Astrocyte of the cerebellum (primary cell): ENCODE results near the gene RBBP6.
"Not testable (repeated sequence)": the region's sequence is repeated elsewhere in the genome, so short reads cannot be mapped to it uniquely, and the experiment has no call there.

Experiments
- DNase-seq: peaks from one replicate; pipeline ENCODE4 v3.0.0-alpha.2; 2011; ENCODE audit warnings: low read depth
- H3K4me3 ChIP-seq: 2 replicates; pipeline ENCODE4 v1.5.1; 2011; ENCODE audit warnings: mild to moderate bottlenecking, low read depth, low read length, moderate library complexity
- in situ Hi-C: cut with HindIII; loops from 2 replicates; pipeline ENCODE4 v1.10.0; 2017; ENCODE audit warnings: low sequenced_read_pairs
- TF ChIP-seq, protein P1 (sequence below): IDR thresholded peaks from 2 replicates; pipeline ENCODE4 v1.5.1; 2012; ENCODE audit warnings: low read length, low read depth, moderate library complexity, mild to moderate bottlenecking; ENCODE audit errors: missing control alignments

RBBP6 gene, protein sequence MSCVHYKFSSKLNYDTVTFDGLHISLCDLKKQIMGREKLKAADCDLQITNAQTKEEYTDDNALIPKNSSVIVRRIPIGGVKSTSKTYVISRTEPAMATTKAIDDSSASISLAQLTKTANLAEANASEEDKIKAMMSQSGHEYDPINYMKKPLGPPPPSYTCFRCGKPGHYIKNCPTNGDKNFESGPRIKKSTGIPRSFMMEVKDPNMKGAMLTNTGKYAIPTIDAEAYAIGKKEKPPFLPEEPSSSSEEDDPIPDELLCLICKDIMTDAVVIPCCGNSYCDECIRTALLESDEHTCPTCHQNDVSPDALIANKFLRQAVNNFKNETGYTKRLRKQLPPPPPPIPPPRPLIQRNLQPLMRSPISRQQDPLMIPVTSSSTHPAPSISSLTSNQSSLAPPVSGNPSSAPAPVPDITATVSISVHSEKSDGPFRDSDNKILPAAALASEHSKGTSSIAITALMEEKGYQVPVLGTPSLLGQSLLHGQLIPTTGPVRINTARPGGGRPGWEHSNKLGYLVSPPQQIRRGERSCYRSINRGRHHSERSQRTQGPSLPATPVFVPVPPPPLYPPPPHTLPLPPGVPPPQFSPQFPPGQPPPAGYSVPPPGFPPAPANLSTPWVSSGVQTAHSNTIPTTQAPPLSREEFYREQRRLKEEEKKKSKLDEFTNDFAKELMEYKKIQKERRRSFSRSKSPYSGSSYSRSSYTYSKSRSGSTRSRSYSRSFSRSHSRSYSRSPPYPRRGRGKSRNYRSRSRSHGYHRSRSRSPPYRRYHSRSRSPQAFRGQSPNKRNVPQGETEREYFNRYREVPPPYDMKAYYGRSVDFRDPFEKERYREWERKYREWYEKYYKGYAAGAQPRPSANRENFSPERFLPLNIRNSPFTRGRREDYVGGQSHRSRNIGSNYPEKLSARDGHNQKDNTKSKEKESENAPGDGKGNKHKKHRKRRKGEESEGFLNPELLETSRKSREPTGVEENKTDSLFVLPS (N-terminal part only)

DNA sequence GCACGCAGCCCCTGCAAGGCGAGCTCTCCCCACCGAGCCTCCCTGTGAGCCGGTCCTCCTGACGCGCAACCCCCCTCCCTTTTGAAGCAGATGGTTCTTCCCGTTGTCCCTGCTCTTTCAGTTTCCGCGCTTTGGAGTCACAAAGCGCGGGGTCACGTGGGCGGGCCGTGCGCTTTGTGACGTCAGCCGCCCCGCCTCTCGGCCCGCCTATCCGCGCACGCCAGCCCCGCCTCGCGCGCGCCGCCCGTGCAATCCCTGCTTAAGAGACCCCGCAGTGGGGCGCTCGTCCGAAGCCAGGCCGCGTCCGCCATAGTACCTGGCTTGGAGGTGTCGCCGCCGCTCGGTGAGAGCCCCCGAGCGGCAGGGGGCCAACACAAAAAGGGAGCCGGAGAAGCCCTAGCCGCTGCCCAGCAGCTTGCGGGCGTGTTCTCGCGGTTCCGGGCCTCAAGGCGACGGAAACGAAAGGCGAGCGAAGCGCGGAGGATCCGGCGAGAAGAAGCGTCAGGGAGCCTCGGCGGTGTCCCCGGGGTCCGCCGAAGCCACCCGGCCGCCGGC, at the start of gene RBBP6:
RBBP6 (plus strand) TSS at position 272 of the 555 bp plus-strand sequence. CDS start 1,061 bp downstream, outside the sequence.
- peak within 1 kb of the TSS; percentile 93 for H3K4me3 ChIP-seq
- DNase-seq = peak; percentile 92
- TF ChIP-seq, protein P1, sequence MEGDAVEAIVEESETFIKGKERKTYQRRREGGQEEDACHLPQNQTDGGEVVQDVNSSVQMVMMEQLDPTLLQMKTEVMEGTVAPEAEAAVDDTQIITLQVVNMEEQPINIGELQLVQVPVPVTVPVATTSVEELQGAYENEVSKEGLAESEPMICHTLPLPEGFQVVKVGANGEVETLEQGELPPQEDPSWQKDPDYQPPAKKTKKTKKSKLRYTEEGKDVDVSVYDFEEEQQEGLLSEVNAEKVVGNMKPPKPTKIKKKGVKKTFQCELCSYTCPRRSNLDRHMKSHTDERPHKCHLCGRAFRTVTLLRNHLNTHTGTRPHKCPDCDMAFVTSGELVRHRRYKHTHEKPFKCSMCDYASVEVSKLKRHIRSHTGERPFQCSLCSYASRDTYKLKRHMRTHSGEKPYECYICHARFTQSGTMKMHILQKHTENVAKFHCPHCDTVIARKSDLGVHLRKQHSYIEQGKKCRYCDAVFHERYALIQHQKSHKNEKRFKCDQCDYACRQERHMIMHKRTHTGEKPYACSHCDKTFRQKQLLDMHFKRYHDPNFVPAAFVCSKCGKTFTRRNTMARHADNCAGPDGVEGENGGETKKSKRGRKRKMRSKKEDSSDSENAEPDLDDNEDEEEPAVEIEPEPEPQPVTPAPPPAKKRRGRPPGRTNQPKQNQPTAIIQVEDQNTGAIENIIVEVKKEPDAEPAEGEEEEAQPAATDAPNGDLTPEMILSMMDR = peak; percentile 33
- in situ Hi-C loops = no loop called here

DNA sequence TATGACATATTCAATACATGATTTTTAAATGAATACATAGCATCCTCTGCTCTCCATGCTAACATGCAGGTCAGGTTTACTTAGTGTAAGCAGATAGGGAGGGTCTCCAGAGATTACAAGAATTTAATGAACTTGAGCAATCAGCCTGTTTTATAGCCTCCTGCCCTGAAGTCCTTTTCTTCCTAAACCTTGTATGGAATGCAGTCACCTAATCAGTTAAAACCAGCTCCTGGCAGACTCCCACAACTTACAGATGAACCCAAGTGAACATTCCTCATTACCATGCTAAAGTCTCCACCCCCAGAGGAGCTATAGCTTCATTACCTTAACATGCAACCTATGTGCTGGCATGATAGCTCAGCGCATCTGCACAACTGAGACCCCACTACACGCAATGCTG, 48.5 kb upstream of the RBBP6 start:
- in situ Hi-C loops = no loop called here
- H3K4me3 ChIP-seq = no peak overlapping the region
- TF ChIP-seq, protein P1 = no peak
- DNase-seq = no peak

DNA sequence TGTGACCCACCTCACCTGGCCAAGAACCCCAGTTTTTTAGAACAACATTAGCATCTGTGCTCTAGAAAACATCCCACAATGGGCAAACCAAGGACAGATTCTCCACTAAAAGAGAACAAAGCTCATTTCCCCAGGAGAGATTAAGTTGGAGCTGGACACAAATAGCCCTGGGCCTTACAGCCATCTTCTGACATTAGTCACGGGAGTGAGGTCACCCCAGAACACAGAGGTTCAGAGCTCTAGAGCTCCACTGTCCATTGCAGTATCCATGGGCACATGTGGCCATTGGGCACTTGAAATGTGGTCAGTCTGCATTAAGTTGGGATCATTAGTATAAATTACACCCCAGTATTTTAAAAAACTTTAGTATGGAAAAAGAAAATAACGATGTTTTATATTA, 47.6 kb upstream of the RBBP6 start:
- H3K4me3 ChIP-seq = no peak overlapping the region
- TF ChIP-seq, protein P1 = no peak
- no peak for DNase-seq
- in situ Hi-C loops = no loop called here

DNA sequence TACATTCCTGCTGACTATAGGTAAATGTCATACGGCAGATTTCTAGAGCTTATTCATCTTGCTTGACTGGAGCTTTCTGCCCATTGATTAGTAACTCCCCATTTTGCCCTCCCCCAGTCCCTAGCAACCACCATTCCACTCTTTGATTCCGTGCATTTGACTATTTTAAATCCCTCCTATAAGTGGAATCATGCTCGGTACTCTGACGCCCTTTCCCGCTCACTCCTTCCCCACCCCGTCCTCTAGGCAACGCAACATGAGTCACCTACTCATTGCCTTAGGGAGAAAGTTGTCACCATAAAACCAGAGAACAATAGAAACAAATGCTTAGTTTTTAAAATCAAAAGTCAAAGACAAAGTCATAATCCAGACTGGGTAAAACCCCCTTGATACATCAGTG, 45.5 kb upstream of the RBBP6 start:
- in situ Hi-C loops = no loop called here
- TF ChIP-seq, protein P1 = no peak
- no peak for DNase-seq
- no peak overlapping the region for H3K4me3 ChIP-seq

DNA sequence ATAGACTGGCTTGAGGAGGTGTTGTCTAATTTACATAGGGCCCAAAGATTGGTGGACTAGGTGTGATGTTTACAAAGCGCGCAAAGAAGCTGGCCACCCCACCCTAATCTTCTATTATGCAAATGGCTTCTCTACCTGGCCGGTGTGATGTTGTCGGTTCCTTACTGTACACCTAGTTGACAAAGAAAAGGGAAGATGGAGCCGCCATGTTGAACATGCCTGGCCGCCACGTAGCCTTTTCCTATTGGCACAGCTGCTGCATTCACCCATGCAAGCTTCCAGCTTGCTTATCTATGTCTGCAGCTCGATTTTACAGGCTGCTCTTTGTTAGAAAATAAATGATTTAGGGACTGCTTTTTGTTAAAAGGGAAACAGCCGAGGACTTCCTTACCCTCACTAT, 44.2 kb upstream of the RBBP6 start:
- H3K4me3 ChIP-seq, DNase-seq, in situ Hi-C loops: not testable (repeated sequence)

DNA sequence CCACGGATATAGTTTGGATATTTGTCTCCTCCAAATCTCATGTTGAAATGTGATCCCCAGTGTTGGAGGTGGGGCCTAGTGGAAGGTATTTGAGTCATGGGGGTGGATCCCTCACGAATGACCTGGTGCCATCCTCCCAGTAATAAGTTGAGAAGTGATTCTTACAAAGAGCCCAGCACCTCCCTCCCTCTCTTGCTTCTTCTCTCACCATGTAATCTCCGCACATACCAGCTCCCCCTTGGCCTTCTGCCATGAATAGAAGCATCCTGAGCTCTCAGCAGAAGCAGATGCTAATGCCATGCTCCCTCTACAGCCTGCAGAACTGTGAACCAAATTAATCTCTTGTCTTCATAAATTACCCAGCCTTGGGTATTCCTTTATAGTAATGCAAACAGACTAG, 41.9 kb upstream of the RBBP6 start:
- in situ Hi-C loops = no loop called here
- TF ChIP-seq, protein P1 = no peak
- no peak overlapping the region for H3K4me3 ChIP-seq
- DNase-seq = no peak
